ENCODE measurements around the gene CFAP206.

Gene CFAP206

GRCh38 chr6:87407901-87408720 lies at the start of gene CFAP206:
Gene CFAP206, plus strand, starts transcription at chr6:87407972. Its CDS starts 1,868 bp downstream, at chr6:87409840.
- DNase-seq = peak; percentile 92

- no peak for DNase-seq
Measured at GRCh38 chr6:87364602-87365252, 43.0 kb upstream of the CFAP206 start.

- no peak for DNase-seq
Measured at GRCh38 chr6:87366072-87366827, 41.5 kb upstream of the CFAP206 start.

- no peak for DNase-seq
Measured at GRCh38 chr6:87366899-87367298, 40.9 kb upstream of the CFAP206 start.

GRCh38 chr6:87373377-87373776 lies 34.4 kb upstream of the CFAP206 start:
- no peak for DNase-seq

- DNase-seq = no peak
Measured at GRCh38 chr6:87375315-87375714, 32.5 kb upstream of the CFAP206 start.

- no peak for DNase-seq
Measured at GRCh38 chr6:87376643-87377042, 31.1 kb upstream of the CFAP206 start.

GRCh38 chr6:87378947-87379346 lies 28.8 kb upstream of the CFAP206 start:
- no peak for DNase-seq

GRCh38 chr6:87382861-87383260 lies 24.9 kb upstream of the CFAP206 start:
- DNase-seq = no peak

- DNase-seq = no peak
Measured at GRCh38 chr6:87384038-87384437, 23.7 kb upstream of the CFAP206 start.

- no peak for DNase-seq
Measured at GRCh38 chr6:87384449-87384848, 23.3 kb upstream of the CFAP206 start.

- DNase-seq = no peak
Measured at GRCh38 chr6:87391334-87391733, 16.4 kb upstream of the CFAP206 start.

- DNase-seq = no peak
Measured at GRCh38 chr6:87393026-87393622, 14.6 kb upstream of the CFAP206 start.

- no peak for DNase-seq
Measured at GRCh38 chr6:87395431-87395830, 12.3 kb upstream of the CFAP206 start.

GRCh38 chr6:87396595-87397392 lies 11.0 kb upstream of the CFAP206 start:
- no peak for DNase-seq

- DNase-seq = no peak
Measured at GRCh38 chr6:87397656-87398055, 10.1 kb upstream of the CFAP206 start.

GRCh38 chr6:87401832-87402231 lies 5.9 kb upstream of the CFAP206 start:
- DNase-seq = no peak

GRCh38 chr6:87407561-87407900 lies 241 bp upstream of the CFAP206 start:
- DNase-seq = no peak

- DNase-seq = no peak
Measured at GRCh38 chr6:87408721-87409155, 966 bp downstream of the CFAP206 start.

GRCh38 chr6:87419266-87419665 lies 11.5 kb downstream of the CFAP206 start:
- no peak for DNase-seq

GRCh38 chr6:87420360-87420759 lies 12.6 kb downstream of the CFAP206 start:
- no peak for DNase-seq

GRCh38 chr6:87421576-87421975 lies 13.8 kb downstream of the CFAP206 start:
- DNase-seq = no peak
